ENCODE results near the gene FOLH1.
"Not testable (repeated sequence)": the region's sequence is repeated elsewhere in the genome, so short reads cannot be mapped to it uniquely, and the experiment has no call there.

FOLH1 gene

DNA sequence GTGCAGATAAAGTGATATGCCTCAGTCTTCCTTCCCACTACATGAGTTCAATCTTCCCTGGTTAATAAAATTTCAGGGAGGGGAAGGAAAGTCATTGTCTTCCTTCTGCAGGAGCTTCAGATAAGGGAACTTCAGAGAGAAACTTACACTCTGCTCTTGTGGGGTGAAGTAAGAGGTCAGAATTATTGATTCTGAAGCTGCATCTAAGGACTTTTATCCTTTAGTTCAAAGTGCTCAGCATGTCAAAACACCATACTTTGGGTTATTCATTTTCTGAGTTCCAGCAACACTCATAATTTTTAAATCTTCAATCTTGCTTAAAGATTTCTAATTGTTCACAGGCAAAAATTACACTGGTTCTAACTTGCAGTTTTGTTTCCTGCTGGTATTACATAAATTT lies 33.0 kb downstream of the FOLH1 start:
- DNase-seq = not testable (repeated sequence)

DNA sequence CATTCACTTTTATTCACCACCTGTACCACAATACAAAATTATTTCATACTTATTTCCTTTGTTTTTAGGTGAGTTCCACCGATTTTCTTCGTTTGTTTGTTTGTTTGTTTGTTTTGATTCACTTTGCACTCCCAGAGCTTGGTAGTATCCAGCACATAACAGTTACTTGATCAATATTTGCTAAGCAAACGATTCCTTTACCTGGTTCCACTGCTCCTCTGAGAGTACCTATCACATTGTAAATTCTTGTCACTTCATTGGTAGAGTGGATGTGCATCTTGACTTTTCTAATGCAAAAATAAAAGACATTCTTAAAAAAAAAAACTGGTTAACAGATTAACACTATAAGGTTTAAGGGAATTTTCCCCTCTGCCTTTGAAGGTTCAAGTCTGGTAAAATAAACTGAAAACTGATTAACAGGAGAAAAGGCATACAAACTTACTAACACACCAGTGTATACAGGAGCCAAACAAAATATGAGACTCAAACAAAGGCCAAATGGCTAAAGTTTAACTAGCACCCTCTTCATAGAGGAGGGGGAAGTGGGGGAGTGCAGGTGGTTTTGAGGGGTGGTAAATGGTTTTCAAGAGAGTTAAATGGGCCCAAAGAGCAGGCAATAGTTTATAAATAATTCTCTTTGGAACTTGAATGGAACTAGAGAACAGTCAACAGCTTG lies 33.6 kb downstream of the FOLH1 start:
- DNase-seq = not testable (repeated sequence)

DNA sequence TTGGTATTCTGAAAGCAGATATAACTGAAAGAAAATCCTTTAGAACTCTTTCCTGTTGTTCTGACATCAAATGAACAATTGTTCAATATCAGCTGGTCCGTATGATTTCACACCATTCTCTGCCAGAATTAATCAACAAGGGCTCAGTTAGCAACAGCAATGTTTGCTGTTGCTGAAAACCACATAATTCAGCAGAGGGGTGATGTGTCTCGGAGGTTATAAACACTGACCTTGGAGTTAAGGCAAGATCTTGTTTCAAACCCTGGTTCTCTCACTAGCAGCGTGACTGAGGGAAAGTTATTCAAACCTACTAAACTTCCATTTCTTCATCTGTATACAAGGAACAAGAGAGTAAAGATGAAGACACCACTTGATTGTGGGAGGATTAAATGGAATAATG lies 36.8 kb downstream of the FOLH1 start:
- not testable (repeated sequence) for DNase-seq

DNA sequence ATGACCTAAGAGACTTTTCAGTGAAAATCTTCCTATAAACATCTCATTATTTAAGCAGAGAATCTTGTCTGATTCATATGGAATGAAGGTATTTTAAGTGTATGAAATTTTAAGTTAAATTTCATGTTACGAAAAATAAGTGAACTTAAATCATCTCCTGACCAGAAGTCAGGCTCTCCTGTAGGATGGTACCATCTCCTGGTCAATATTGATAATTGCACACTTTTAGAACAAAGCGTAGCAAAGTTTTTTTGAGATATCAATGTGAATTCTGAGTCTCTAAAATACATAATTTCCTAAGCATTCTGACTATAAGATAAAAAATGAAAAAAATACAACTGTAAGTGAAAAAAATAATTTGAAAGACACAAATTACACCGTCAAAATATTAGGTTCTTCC lies 38.8 kb downstream of the FOLH1 start:
- DNase-seq = not testable (repeated sequence)

DNA sequence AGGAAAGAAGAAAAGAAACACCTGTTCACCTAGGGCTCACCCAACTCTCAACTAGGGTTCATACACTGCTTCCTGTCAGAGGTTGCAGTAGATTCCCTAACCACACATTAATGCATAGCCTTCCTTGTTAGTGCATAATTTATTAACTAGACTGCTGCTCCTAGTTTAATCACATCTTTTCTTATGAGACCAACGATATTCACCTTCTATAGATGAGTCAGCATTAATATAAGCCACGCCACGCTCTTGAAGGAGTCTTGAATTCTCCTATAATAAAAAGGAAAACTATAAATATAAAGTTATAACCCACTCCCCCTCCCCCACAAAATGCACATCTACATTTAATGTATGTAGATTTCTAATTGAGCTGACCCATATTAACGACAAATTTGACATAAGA lies 39.4 kb downstream of the FOLH1 start:
- DNase-seq = not testable (repeated sequence)

DNA sequence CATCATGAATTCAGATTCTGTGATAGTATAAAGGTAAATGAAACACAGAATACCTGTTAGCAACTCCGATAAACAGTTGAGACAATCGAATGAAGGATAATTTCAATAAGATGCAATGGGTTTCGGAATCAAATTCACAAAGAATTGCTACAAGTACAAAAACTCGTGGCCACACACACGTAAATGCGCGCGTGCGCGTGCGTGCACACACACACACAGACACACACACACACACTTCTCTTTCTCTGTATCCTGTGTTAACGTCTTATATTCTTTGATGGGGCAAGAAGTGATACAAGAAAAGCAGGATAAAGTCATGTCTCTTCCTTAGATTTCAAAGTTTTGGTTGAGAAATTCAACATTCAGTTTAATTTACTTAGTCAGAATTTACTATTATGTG lies 57.2 kb downstream of the FOLH1 start:
- DNase-seq = no peak

DNA sequence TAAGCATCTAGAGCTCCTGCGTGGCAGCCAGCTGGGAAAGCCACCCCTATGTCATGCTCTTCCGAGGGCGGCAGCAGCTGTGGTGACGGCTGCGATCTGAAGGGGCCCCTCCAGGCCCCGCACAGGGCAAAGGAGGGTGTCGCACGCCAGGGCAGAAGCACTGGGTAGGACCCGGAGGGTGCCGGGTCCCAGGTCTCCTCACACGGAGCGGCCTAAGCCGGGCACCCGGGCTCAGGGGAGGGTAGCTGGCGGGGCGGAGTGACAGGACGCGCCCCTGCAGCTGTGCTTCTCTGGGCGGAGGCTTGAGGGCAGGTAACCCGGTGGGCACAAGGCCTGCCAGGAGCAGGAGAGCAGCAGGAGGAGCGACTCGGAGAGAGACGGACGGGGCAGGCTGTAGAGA lies 106.0 kb downstream of the FOLH1 start:
- DNase-seq = not testable (repeated sequence)

All from inflammatory macrophage (primary cell).